ENCODE measurements around the gene TMEM132D. TPM values are rescaled to one million over a fixed set of nuclear protein-coding genes. Genes with fewer than 3 reads are reported as not detected.

TMEM132D gene
- total and polyA plus RNA-seq, 2 donors (not counting 3 experiments of a cell fraction or from before 2014, with no cell fraction given) = not detected

- peaks cover 1% of the 10 kb centered on the region for H3K9me3 ChIP-seq (replicated peaks; ENCODE audit: control insufficient read depth, insufficient read depth, low read length)
- ChIA-PET CTCF (no interaction called here), POLR2A (no interaction called here)
- H3K9me1 ChIP-seq (replicated peaks; ENCODE audit: control insufficient read depth, extremely low read depth, insufficient read depth, low read length) = no peaks in the 10 kb centered on the region
- dilution Hi-C loops (cut with MboI; ENCODE audit: extremely low pct_ligation_motif_present, low sequenced_read_pairs) = no loop called here
- no TSS peak for BruUV-seq (replicated peaks)
- no peak overlapping the region for H3K27ac ChIP-seq (ENCODE audit: insufficient read depth, low read depth, low read length)
- H2AFZ ChIP-seq (ENCODE audit: low read depth, low read length) = no peak overlapping the region
- intact Hi-C loops (cut with micrococcal nuclease) = no loop called here
- DNase-seq (ENCODE audit: low read depth, low spot score) (no peak), FAIRE-seq (no peak)
- H3K4me1 ChIP-seq (ENCODE audit: control insufficient read depth, extremely low read depth, insufficient read depth, low read length) = no peaks in the 10 kb centered on the region
- H3K79me2 ChIP-seq (ENCODE audit: control insufficient read depth, insufficient read depth, low read length) = no peaks in the 10 kb centered on the region
- H3K4me3 ChIP-seq (replicated peaks in 1 of 3; ENCODE audit: insufficient read depth in 1 of 3, low read depth in 1 of 3, low read length in 3 of 3) = no peak overlapping the region
- no peak overlapping the region for H3K4me2 ChIP-seq (ENCODE audit: insufficient read depth, low read length)
- no peaks in the 10 kb centered on the region for H4K20me1 ChIP-seq (replicated peaks; ENCODE audit: control insufficient read depth, extremely low read depth, insufficient read depth, low read length)
- TF ChIP-seq CTCF (IDR thresholded peaks at IDR 0.05; ENCODE audit: extremely low read depth in 1 of 2, insufficient read depth in 1 of 2, low read depth in 1 of 2, low read length in 2 of 2) = no peak
- no peak for TF ChIP-seq FOS (IDR thresholded peaks at IDR 0.05; ENCODE audit: borderline replicate concordance, insufficient read depth, low read length)
- TF ChIP-seq JUN (IDR thresholded peaks at IDR 0.05; ENCODE audit: borderline replicate concordance, insufficient read depth, insufficient read length, low read depth) = no peak
- TF ChIP-seq MYC (IDR thresholded peaks at IDR 0.05; ENCODE audit: low read depth, low read length) = no peak
- no peak for TF ChIP-seq POLR2A (IDR thresholded peaks at IDR 0.05; ENCODE audit: low read depth, low read length)
- TF ChIP-seq MAX (IDR thresholded peaks at IDR 0.05; ENCODE audit: insufficient read depth, insufficient read length) = no peak
- TF ChIP-seq GATA2 (IDR thresholded peaks at IDR 0.05; ENCODE audit: insufficient read depth, insufficient read length, low read depth, low read length) = no peak
- TF ChIP-seq EZH2 (IDR thresholded peaks at IDR 0.05; ENCODE audit: borderline replicate concordance, low read depth, low read length, severe bottlenecking) = no peak
- no peak for TF ChIP-seq POLR2AphosphoS5 (IDR thresholded peaks at IDR 0.05; ENCODE audit: insufficient read depth, low read depth, low read length)
- H3K9ac ChIP-seq (replicated peaks; ENCODE audit: extremely low read depth, insufficient read depth, low read length) = no peak overlapping the region
- no peaks in the 10 kb centered on the region for H3K36me3 ChIP-seq (ENCODE audit: control insufficient read depth in 2 of 2, extremely low read depth in 1 of 2, insufficient read depth in 2 of 2, low read length in 2 of 2)
- H3K27me3 ChIP-seq (ENCODE audit: control insufficient read depth in 2 of 2, insufficient read depth in 2 of 2, low read length in 2 of 2) = no peaks in the 10 kb centered on the region
Measured at GRCh38 chr12:129331356-129332085, 572.3 kb downstream of the TMEM132D start.
